Measurements from ENCODE around the gene BTN3A1.

The BTN3A1 gene

DNA sequence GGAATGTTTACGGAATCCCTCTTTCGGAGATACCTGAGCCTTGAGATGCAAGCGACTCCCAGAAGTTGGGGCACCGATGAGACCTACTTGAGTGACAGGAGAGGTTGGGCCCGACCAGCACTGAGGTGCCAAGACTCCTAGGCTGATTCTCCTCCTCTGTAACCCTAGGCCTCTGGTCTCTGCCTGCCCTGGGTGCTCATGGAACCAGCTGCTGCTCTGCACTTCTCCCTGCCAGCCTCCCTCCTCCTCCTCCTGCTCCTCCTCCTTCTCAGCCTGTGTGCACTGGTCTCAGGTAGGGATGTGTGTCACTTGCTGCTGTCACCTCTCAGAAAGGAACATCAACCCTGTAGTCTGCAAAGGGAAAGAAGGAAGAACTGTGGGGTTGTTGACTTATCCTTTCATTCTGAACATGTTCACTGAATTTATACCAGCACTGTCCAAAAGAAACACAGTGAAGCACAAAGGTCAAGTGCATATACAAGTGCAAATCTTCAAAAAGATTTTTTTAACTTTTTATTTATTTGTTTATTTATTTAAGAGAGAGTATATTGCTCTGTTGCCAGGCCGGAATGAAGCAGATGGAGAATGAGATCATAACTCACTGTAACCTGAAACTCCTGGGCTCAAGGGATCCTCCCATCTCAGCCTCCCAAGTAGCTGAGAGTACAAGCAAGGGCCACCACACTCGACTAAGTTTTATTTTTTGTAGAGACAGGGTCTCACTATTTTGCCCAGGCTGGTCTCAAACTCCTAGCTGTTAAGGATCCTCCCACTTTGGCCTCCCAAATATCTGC lies 18.3 kb upstream of the BTN3A1 start (continued):
- TF ChIP-seq ZBTB17 (tag by site-specific recombination; IDR thresholded peaks at IDR 0.05): peak; percentile 82
- TF ChIP-seq ZNF221 (tag by site-specific recombination; IDR thresholded peaks at IDR 0.05; ENCODE audit: borderline replicate concordance): no peak
- TF ChIP-seq, protein P1, sequence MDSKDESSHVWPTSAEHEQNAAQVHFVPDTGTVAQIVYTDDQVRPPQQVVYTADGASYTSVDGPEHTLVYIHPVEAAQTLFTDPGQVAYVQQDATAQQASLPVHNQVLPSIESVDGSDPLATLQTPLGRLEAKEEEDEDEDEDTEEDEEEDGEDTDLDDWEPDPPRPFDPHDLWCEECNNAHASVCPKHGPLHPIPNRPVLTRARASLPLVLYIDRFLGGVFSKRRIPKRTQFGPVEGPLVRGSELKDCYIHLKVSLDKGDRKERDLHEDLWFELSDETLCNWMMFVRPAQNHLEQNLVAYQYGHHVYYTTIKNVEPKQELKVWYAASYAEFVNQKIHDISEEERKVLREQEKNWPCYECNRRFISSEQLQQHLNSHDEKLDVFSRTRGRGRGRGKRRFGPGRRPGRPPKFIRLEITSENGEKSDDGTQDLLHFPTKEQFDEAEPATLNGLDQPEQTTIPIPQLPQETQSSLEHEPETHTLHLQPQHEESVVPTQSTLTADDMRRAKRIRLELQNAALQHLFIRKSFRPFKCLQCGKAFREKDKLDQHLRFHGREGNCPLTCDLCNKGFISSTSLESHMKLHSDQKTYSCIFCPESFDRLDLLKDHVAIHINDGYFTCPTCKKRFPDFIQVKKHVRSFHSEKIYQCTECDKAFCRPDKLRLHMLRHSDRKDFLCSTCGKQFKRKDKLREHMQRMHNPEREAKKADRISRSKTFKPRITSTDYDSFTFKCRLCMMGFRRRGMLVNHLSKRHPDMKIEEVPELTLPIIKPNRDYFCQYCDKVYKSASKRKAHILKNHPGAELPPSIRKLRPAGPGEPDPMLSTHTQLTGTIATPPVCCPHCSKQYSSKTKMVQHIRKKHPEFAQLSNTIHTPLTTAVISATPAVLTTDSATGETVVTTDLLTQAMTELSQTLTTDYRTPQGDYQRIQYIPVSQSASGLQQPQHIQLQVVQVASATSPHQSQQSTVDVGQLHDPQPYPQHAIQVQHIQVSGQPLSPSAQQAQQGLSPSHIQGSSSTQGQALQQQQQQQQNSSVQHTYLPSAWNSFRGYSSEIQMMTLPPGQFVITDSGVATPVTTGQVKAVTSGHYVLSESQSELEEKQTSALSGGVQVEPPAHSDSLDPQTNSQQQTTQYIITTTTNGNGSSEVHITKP (tag by site-specific recombination; IDR thresholded peaks at IDR 0.05): no peak
- TF ChIP-seq ZBTB21 (tag by site-specific recombination; IDR thresholded peaks at IDR 0.05): 0 out of 2 replicates have a peak, but pooled peaks have one; percentile 16
- no peak for TF ChIP-seq ZNF473 (tag by site-specific recombination; IDR thresholded peaks at IDR 0.05)
- TF ChIP-seq SALL2 (tag by site-specific recombination; IDR thresholded peaks at IDR 0.05; ENCODE audit: borderline replicate concordance): no peak
- no peak for TF ChIP-seq ZNF624 (tag by site-specific recombination; IDR thresholded peaks at IDR 0.05)
- peak; percentile 74; the same call in 1 of the 2 replicates for TF ChIP-seq ZSCAN30 (tag by site-specific recombination; IDR thresholded peaks at IDR 0.05)
- no peak for TF ChIP-seq ZIC2 (tag by site-specific recombination; IDR thresholded peaks at IDR 0.05)
- TF ChIP-seq, protein P2, sequence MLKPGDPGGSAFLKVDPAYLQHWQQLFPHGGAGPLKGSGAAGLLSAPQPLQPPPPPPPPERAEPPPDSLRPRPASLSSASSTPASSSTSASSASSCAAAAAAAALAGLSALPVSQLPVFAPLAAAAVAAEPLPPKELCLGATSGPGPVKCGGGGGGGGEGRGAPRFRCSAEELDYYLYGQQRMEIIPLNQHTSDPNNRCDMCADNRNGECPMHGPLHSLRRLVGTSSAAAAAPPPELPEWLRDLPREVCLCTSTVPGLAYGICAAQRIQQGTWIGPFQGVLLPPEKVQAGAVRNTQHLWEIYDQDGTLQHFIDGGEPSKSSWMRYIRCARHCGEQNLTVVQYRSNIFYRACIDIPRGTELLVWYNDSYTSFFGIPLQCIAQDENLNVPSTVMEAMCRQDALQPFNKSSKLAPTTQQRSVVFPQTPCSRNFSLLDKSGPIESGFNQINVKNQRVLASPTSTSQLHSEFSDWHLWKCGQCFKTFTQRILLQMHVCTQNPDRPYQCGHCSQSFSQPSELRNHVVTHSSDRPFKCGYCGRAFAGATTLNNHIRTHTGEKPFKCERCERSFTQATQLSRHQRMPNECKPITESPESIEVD (tag by site-specific recombination; IDR thresholded peaks at IDR 0.05): peak; percentile 90
- peak; percentile 69; the same call in 1 of the 2 replicates for TF ChIP-seq OSR2 (tag by site-specific recombination; IDR thresholded peaks at IDR 0.05)
- 0 out of 2 replicates have a peak, but pooled peaks have one; percentile 43 for TF ChIP-seq ZNF561 (tag by site-specific recombination; IDR thresholded peaks at IDR 0.05; ENCODE audit: borderline replicate concordance)
- TF ChIP-seq ZBTB48 (tag by site-specific recombination; IDR thresholded peaks at IDR 0.05): peak; percentile 22; the same call in 1 of the 2 replicates
- TF ChIP-seq, protein P3, sequence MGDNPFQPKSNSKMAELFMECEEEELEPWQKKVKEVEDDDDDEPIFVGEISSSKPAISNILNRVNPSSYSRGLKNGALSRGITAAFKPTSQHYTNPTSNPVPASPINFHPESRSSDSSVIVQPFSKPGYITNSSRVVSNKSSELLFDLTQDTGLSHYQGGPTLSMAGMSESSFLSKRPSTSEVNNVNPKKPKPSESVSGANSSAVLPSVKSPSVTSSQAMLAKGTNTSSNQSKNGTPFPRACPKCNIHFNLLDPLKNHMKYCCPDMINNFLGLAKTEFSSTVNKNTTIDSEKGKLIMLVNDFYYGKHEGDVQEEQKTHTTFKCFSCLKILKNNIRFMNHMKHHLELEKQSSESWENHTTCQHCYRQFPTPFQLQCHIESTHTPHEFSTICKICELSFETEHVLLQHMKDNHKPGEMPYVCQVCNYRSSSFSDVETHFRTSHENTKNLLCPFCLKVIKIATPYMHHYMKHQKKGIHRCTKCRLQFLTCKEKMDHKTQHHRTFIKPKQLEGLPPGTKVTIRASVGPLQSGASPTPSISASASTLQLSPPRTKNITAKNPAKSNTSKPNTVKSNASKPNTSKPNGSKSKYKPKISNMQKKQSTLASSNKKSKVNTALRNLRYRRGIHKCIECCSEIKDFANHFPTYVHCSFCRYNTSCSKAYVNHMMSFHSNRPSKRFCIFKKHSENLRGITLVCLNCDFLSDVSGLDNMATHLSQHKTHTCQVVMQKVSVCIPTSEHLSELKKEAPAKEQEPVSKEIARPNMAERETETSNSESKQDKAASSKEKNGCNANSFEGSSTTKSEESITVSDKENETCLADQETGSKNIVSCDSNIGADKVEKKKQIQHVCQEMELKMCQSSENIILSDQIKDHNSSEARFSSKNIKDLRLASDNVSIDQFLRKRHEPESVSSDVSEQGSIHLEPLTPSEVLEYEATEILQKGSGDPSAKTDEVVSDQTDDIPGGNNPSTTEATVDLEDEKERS (tag by site-specific recombination; IDR thresholded peaks at IDR 0.05): no peak
- no peak for TF ChIP-seq SP2 (tag by site-specific recombination; IDR thresholded peaks at IDR 0.05)
- TF ChIP-seq, protein P4, sequence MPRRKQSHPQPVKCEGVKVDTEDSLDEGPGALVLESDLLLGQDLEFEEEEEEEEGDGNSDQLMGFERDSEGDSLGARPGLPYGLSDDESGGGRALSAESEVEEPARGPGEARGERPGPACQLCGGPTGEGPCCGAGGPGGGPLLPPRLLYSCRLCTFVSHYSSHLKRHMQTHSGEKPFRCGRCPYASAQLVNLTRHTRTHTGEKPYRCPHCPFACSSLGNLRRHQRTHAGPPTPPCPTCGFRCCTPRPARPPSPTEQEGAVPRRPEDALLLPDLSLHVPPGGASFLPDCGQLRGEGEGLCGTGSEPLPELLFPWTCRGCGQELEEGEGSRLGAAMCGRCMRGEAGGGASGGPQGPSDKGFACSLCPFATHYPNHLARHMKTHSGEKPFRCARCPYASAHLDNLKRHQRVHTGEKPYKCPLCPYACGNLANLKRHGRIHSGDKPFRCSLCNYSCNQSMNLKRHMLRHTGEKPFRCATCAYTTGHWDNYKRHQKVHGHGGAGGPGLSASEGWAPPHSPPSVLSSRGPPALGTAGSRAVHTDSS (tag by site-specific recombination; IDR thresholded peaks at IDR 0.05): peak; percentile 48; the same call in 1 of the 2 replicates
- TF ChIP-seq ZXDB (tag by site-specific recombination; IDR thresholded peaks at IDR 0.05): 0 out of 2 replicates have a peak, but pooled peaks have one; percentile 46
- TF ChIP-seq EGR2 (tag by site-specific recombination; IDR thresholded peaks at IDR 0.05; ENCODE audit: low read depth): no peak
- TF ChIP-seq KLF1 (tag by site-specific recombination; IDR thresholded peaks at IDR 0.05): 0 out of 2 replicates have a peak, but pooled peaks have one; percentile 22
- no peak for TF ChIP-seq SCRT1 (tag by site-specific recombination; IDR thresholded peaks at IDR 0.05; ENCODE audit: borderline replicate concordance)
- TF ChIP-seq ZNF843 (tag by site-specific recombination; IDR thresholded peaks at IDR 0.05): 0 out of 2 replicates have a peak, but pooled peaks have one; percentile 13
- peak; percentile 68 for TF ChIP-seq SP7 (tag by site-specific recombination; IDR thresholded peaks at IDR 0.05)
- TF ChIP-seq ZEB2 (tag by site-specific recombination; IDR thresholded peaks at IDR 0.05): peak; percentile 38; the same call in 1 of the 2 replicates
- peak; percentile 73 for TF ChIP-seq FEZF1 (tag by site-specific recombination; IDR thresholded peaks at IDR 0.05)
- TF ChIP-seq ZNF747 (tag by site-specific recombination; IDR thresholded peaks at IDR 0.05): no peak
- TF ChIP-seq, protein P5, sequence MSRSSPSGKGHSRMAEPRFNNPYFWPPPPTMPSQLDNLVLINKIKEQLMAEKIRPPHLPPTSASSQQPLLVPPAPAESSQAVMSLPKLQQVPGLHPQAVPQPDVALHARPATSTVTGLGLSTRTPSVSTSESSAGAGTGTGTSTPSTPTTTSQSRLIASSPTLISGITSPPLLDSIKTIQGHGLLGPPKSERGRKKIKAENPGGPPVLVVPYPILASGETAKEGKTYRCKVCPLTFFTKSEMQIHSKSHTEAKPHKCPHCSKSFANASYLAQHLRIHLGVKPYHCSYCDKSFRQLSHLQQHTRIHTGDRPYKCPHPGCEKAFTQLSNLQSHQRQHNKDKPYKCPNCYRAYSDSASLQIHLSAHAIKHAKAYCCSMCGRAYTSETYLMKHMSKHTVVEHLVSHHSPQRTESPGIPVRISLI (tag by site-specific recombination; IDR thresholded peaks at IDR 0.05): peak; percentile 56; the same call in 1 of the 2 replicates
- peak; percentile 19; the same call in 1 of the 2 replicates for TF ChIP-seq KLF9 (tag by site-specific recombination; IDR thresholded peaks at IDR 0.05; ENCODE audit: low read depth)
- 0 out of 2 replicates have a peak, but pooled peaks have one; percentile 43 for TF ChIP-seq ZNF184 (tag by site-specific recombination; IDR thresholded peaks at IDR 0.05)
- no peak for TF ChIP-seq ZFHX2 (tag by site-specific recombination; conservative IDR thresholded peaks at IDR 0.05)
